B cell (primary cell): ENCODE data around the gene TRIM68.

Experiments used
- EZH2 ChIP-seq: IDR thresholded peaks from 2 replicates; pipeline ENCODE4 v1.6.1; 2012; ENCODE audit warnings: borderline replicate concordance, low read depth, mild to moderate bottlenecking, moderate library complexity, low read length; ENCODE audit not compliant: insufficient read depth, poor library complexity, severe bottlenecking
- TF ChIP-seq, protein P1 (sequence below): fragments of 200-600 bp; IDR thresholded peaks from one replicate; pipeline ENCODE4 v1.8.0; 2022; ENCODE audit warnings: antibody characterized with exemption, mild to moderate bottlenecking

DNA sequence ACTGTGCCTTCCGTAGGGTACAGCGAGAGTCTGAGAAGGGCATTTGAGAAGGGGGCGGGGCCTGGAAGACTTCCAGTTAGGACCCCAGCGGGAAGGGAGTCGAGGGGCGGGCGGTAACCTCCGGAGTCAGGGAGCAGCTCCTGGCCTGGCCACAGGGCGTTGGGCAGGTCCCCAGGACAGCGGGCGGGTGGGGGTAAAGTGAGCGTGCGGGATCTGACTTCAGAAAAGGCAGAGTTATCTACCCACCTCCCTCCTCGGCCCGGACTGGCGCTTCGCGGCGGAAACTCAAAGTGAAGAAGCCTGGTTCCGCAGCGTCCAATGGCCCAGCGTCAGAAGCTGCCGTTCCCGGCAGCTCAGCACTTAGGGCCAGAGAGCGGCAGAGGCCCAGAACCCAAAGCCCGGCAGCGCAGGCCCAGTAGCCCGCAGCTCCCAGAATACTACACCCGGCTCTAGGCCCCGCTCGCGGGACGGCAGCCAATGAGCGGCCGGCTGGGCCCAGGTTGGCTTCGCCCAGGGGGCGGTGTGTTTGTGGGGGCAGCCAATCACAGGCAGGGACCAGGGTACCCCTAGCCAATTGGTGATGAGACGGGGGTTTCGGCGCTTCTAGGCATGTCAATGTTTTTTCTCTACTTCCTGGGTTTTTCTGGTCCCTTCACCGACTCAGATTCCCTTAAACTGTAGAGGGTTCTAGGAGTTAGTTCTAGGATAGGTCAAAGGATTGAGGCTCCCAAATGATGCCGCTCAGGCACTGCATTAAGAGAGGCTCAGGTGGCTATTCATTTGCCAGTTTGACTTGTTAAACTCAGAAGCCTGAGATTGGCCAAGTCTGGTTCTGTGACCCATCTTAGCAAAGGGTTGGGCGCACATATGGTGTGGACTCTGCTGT, at the start of gene TRIM68:
- TF ChIP-seq, protein P1, sequence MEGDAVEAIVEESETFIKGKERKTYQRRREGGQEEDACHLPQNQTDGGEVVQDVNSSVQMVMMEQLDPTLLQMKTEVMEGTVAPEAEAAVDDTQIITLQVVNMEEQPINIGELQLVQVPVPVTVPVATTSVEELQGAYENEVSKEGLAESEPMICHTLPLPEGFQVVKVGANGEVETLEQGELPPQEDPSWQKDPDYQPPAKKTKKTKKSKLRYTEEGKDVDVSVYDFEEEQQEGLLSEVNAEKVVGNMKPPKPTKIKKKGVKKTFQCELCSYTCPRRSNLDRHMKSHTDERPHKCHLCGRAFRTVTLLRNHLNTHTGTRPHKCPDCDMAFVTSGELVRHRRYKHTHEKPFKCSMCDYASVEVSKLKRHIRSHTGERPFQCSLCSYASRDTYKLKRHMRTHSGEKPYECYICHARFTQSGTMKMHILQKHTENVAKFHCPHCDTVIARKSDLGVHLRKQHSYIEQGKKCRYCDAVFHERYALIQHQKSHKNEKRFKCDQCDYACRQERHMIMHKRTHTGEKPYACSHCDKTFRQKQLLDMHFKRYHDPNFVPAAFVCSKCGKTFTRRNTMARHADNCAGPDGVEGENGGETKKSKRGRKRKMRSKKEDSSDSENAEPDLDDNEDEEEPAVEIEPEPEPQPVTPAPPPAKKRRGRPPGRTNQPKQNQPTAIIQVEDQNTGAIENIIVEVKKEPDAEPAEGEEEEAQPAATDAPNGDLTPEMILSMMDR = no peak
- no peak for TF ChIP-seq EZH2
